HepG2 (cell line): ENCODE measurements around the gene USP27X. TPM values are rescaled to one million over a fixed set of nuclear protein-coding genes. Genes with fewer than 3 reads are reported as not detected.

Experiments
- ATF4 ChIP-seq, 2 experiments: fragments of 450-650 bp in 1 of 2; sonication (generic) in 1 of 2; formaldehyde crosslinking; IDR thresholded peaks; 2 replicates each; pipeline versions ENCODE4 v1.5.0 to v1.8.0; 2020 to 2022; ENCODE audit warnings: mild to moderate bottlenecking in 1 of 2, missing genetic modification reagents in 1 of 2
- CEBPB ChIP-seq: IDR thresholded peaks from 2 replicates; pipeline ENCODE4 v1.6.1; 2011; ENCODE audit warnings: low read depth, low read length, improper control_type of control experiment, borderline replicate concordance
- DMTF1 ChIP-seq: sonication (generic); formaldehyde crosslinking; IDR thresholded peaks from 2 replicates; pipeline ENCODE4 v1.4.0; 2020; ENCODE audit warnings: mild to moderate bottlenecking, missing genetic modification reagents
- HNF4A ChIP-seq: sonication (generic); formaldehyde crosslinking; IDR thresholded peaks from 2 replicates; pipeline ENCODE4 v1.4.0; 2020; ENCODE audit warnings: missing genetic modification reagents
- HOXA9 ChIP-seq: sonication (generic); formaldehyde crosslinking; IDR thresholded peaks from 2 replicates; pipeline ENCODE4 v1.8.1; 2022; ENCODE audit warnings: missing genetic modification reagents, mild to moderate bottlenecking, moderate library complexity, borderline replicate concordance
- KLF12 ChIP-seq: sonication (generic); formaldehyde crosslinking; IDR thresholded peaks from 2 replicates; pipeline ENCODE4 v1.4.0; 2020; ENCODE audit warnings: missing genetic modification reagents, borderline replicate concordance
- NFAT5 ChIP-seq: sonication (generic); formaldehyde crosslinking; IDR thresholded peaks from 2 replicates; pipeline ENCODE4 v1.4.0; 2020; ENCODE audit warnings: missing genetic modification reagents
- ONECUT2 ChIP-seq: sonication (generic); formaldehyde crosslinking; IDR thresholded peaks from 2 replicates; pipeline ENCODE4 v1.4.0; 2020; ENCODE audit warnings: missing genetic modification reagents
- REL ChIP-seq: sonication (generic); formaldehyde crosslinking; conservative IDR thresholded peaks from 2 replicates; pipeline ENCODE4 v1.8.0; 2022; ENCODE audit warnings: mild to moderate bottlenecking, missing genetic modification reagents, moderate library complexity
- RFXAP ChIP-seq: sonication (generic); formaldehyde crosslinking; IDR thresholded peaks from 2 replicates; pipeline ENCODE4 v1.4.0; 2020; ENCODE audit warnings: missing genetic modification reagents, borderline replicate concordance
- SAP130 ChIP-seq: IDR thresholded peaks from 2 replicates; pipeline ENCODE4 v1.6.1; 2016; ENCODE audit warnings: low read depth
- THAP11 ChIP-seq: IDR thresholded peaks from 2 replicates; pipeline ENCODE4 v1.6.1; 2016; ENCODE audit warnings: missing biosample characterization, missing genetic modification reagents
- ZFP41 ChIP-seq: sonication (generic); formaldehyde crosslinking; IDR thresholded peaks from 2 replicates; pipeline ENCODE4 v1.4.0; 2020; ENCODE audit warnings: mild to moderate bottlenecking, missing genetic modification reagents, borderline replicate concordance
- ZMYM3 ChIP-seq: sonication (generic); formaldehyde crosslinking; IDR thresholded peaks from 2 replicates; pipeline ENCODE4 v1.5.1; 2020; ENCODE audit warnings: mild to moderate bottlenecking, missing genetic modification reagents
- ZNF20 ChIP-seq: sonication (generic); formaldehyde crosslinking; IDR thresholded peaks from 2 replicates; pipeline ENCODE4 v1.4.0; 2020; ENCODE audit warnings: mild to moderate bottlenecking, moderate library complexity, missing genetic modification reagents
- ZNF33B ChIP-seq: sonication (generic); formaldehyde crosslinking; IDR thresholded peaks from 2 replicates; pipeline ENCODE4 v1.5.1; 2020; ENCODE audit warnings: mild to moderate bottlenecking, missing genetic modification reagents
- ZNF382 ChIP-seq: sonication (generic); formaldehyde crosslinking; IDR thresholded peaks from 2 replicates; pipeline ENCODE4 v1.5.0; 2020; ENCODE audit warnings: missing genetic modification reagents, mild to moderate bottlenecking, borderline replicate concordance
- ZNF546 ChIP-seq: sonication (generic); formaldehyde crosslinking; conservative IDR thresholded peaks from 2 replicates; pipeline ENCODE4 v1.8.1; 2023; ENCODE audit warnings: mild to moderate bottlenecking, missing genetic modification reagents
- ZNF7 ChIP-seq: IDR thresholded peaks from 2 replicates; pipeline ENCODE4 v1.6.1; 2016; ENCODE audit warnings: missing biosample characterization, missing genetic modification reagents
- ZSCAN5A ChIP-seq: sonication (generic); formaldehyde crosslinking; IDR thresholded peaks from 2 replicates; pipeline ENCODE4 v1.8.0; 2022; ENCODE audit warnings: mild to moderate bottlenecking, missing genetic modification reagents, borderline replicate concordance
- polyA plus RNA-seq, 8 experiments: library from polyadenylated mRNA; depleted of rRNA in 3 of 8; stranded (reverse) in 7 of 8; unstranded in 1 of 8; fragments of >200 nt; fragmentation: Illumina TruSeq in 4 of 8; extraction: Trizol in 4 of 8; gene quantifications; 2 replicates each; pipeline versions ENCODE4 v1.2.1 to v1.2.3, GENCODE V29; 2011 to 2016; ENCODE audit warnings: low read depth in 4 of 8, missing spikeins in 1 of 8, mixed read lengths in 1 of 8; ENCODE audit not compliant: insufficient read depth in 1 of 8
- total RNA-seq, 5 experiments: library from RNA; depleted of rRNA; stranded (reverse); fragments of >200 nt; fragmentation: Illumina TruSeq; extraction: Trizol; gene quantifications; 2 replicates each; pipeline ENCODE4 v1.2.3, GENCODE V29; 2016; ENCODE audit warnings: low read depth in 1 of 5

The USP27X gene
- total and polyA plus RNA-seq, 2 of the 13 experiments (the other 11 are each of a cell fraction or from before 2014, with no cell fraction given), result 7.2 to 9.7 TPM

GRCh38 chrX:49877397-49878101 is 1.7 kb upstream of the USP27X start (continued):
- TF ChIP-seq KLF12 (CRISPR knock-in tag) (no peak), ZNF33B (CRISPR knock-in tag) (no peak), CEBPB (peak; percentile 16; the same call in 1 of the 2 replicates), ZFP41 (no peak), RFXAP (CRISPR knock-in tag) (0 out of 2 replicates have a peak, but pooled peaks have one; percentile 24), HOXA9 (CRISPR knock-in tag) (no peak), REL (CRISPR knock-in tag) (no peak), ZNF382 (CRISPR knock-in tag) (no peak), NFAT5 (CRISPR knock-in tag) (no peak), ONECUT2 (CRISPR knock-in tag) (no peak), SAP130 (CRISPR knock-in tag) (peak; percentile 75), ZSCAN5A (CRISPR knock-in tag) (no peak), DMTF1 (CRISPR knock-in tag) (no peak), HNF4A (CRISPR knock-in tag) (peak; percentile 89), THAP11 (0 out of 2 replicates have a peak, but pooled peaks have one; percentile 15), ATF4 (CRISPR knock-in tag; IDR thresholded peaks at IDR 0.05) (0 out of 4 replicates have a peak, but pooled peaks of 1 of the 2 experiments have one; percentile 33), ZNF7 (CRISPR knock-in tag) (no peak), ZNF546 (CRISPR knock-in tag) (no peak), ZNF20 (CRISPR knock-in tag) (no peak), ZMYM3 (CRISPR knock-in tag) (no peak)
